Hematopoietic multipotent progenitor cell treated with erythropoietin and hydrocortisone succinate and interleukin-3 and kit ligand, for 6 days (in vitro differentiated cells): ENCODE data around the gene C11orf21.
"Not testable (repeated sequence)": the region's sequence is repeated elsewhere in the genome, so short reads cannot be mapped to it uniquely, and the experiment has no call there.

Experiments used
- DNase-seq: peaks from one replicate; pipeline ENCODE4 v3.0.0-alpha.2; 2015

Gene C11orf21

GRCh38 chr11:2295971-2296912 is 5.5 kb downstream of the C11orf21 start:
- no peak for DNase-seq

GRCh38 chr11:2294926-2295290 is 6.8 kb downstream of the C11orf21 start:
- peak; percentile 19 for DNase-seq

GRCh38 chr11:2293984-2294925 is 7.5 kb downstream of the C11orf21 start:
- DNase-seq, result peak; percentile 43

GRCh38 chr11:2293531-2293971 is 8.2 kb downstream of the C11orf21 start:
- no peak for DNase-seq

GRCh38 chr11:2290351-2290841 is 11.3 kb downstream of the C11orf21 start:
- DNase-seq, result no peak

GRCh38 chr11:2289859-2290258 is 11.9 kb downstream of the C11orf21 start:
- no peak for DNase-seq

- DNase-seq, result no peak
Measured at GRCh38 chr11:2289350-2289749, 12.4 kb downstream of the C11orf21 start.

GRCh38 chr11:2287091-2287490 is 14.6 kb downstream of the C11orf21 start:
- DNase-seq, result no peak

- DNase-seq, result not testable (repeated sequence)
Measured at GRCh38 chr11:2286350-2286749, 15.4 kb downstream of the C11orf21 start.

- no peak for DNase-seq
Measured at GRCh38 chr11:2280208-2280607, 21.5 kb downstream of the C11orf21 start.

- DNase-seq, result no peak
Measured at GRCh38 chr11:2277933-2278523, 23.7 kb downstream of the C11orf21 start.

- DNase-seq, result no peak
Measured at GRCh38 chr11:2277008-2277346, 24.7 kb downstream of the C11orf21 start.

- DNase-seq, result no peak
Measured at GRCh38 chr11:2276280-2277007, 25.3 kb downstream of the C11orf21 start.

GRCh38 chr11:2275334-2276279 is 26.1 kb downstream of the C11orf21 start:
- DNase-seq, result no peak

- no peak for DNase-seq
Measured at GRCh38 chr11:2273771-2274170, 27.9 kb downstream of the C11orf21 start.

GRCh38 chr11:2273311-2273710 is 28.4 kb downstream of the C11orf21 start:
- DNase-seq, result no peak

GRCh38 chr11:2272946-2273280 is 28.8 kb downstream of the C11orf21 start:
- no peak for DNase-seq

- DNase-seq, result no peak
Measured at GRCh38 chr11:2272228-2272945, 29.3 kb downstream of the C11orf21 start.

GRCh38 chr11:2271327-2272227 is 30.1 kb downstream of the C11orf21 start:
- DNase-seq, result no peak

- DNase-seq, result peak; percentile 39
Measured at GRCh38 chr11:2271077-2271326, 30.7 kb downstream of the C11orf21 start.
